Bronchial epithelial cell (primary cell): Measurements from ENCODE around the gene SH3BP2. TPM values are rescaled to one million over a fixed set of nuclear protein-coding genes. Genes with fewer than 3 reads are reported as not detected.

ENCODE experiments used
- DNase-seq: peaks from one replicate; pipeline ENCODE4 v3.0.0-alpha.2; 2010; ENCODE audit warnings: low read depth
- FAIRE-seq: peaks from 2 replicates; lab custom pipeline; 2011; peaks lifted over from hg19 to GRCh38; lab: Jason Lieb, UNC
- H3K27me3 ChIP-seq: 2 replicates; pipeline ENCODE4 v1.5.1; 2011; ENCODE audit warnings: low read length; ENCODE audit not compliant: control insufficient read depth, insufficient read depth
- H3K36me3 ChIP-seq: 2 replicates; pipeline ENCODE4 v1.5.1; 2011; ENCODE audit warnings: low read length; ENCODE audit not compliant: control insufficient read depth, insufficient read depth
- H3K4me3 ChIP-seq: 2 replicates; pipeline ENCODE4 v1.5.1; 2011; ENCODE audit warnings: mild to moderate bottlenecking, low read depth, low read length, control low read depth
- CTCF ChIP-seq: IDR thresholded peaks from 2 replicates; pipeline ENCODE4 v1.5.1; 2011; ENCODE audit warnings: mild to moderate bottlenecking, moderate library complexity, low read length, control low read depth, inconsistent platforms; ENCODE audit not compliant: insufficient read depth, severe bottlenecking
- total RNA-seq: library from RNA; depleted of rRNA; stranded (reverse); fragments of >200 nt; gene quantifications from 2 replicates; pipeline ENCODE4 v1.2.1, GENCODE V29; 2014

SH3BP2 gene
- total RNA-seq, 1 donor from 2014 or later: 31.1 TPM

GRCh38 chr4:2817701-2818350 lies 24.9 kb downstream of the SH3BP2 start:
- DNase-seq: no peak
- Histone ChIP-seq H3K36me3 (peaks cover 27% of the 10 kb centered on the region), H3K4me3 (peak overlapping the region; percentile 38), H3K27me3 (no peaks in the 10 kb centered on the region)
- FAIRE-seq: no peak
- TF ChIP-seq CTCF: no peak

GRCh38 chr4:2818351-2818939 lies 25.6 kb downstream of the SH3BP2 start:
- TF ChIP-seq CTCF: no peak
- FAIRE-seq: no peak
- no peaks in the 10 kb centered on the region for H3K27me3 ChIP-seq
- DNase-seq: no peak
- peaks cover 33% of the 10 kb centered on the region for H3K36me3 ChIP-seq
- peak overlapping the region; percentile 38 for H3K4me3 ChIP-seq

GRCh38 chr4:2819244-2820215 lies 26.6 kb downstream of the SH3BP2 start:
- peaks cover 41% of the 10 kb centered on the region for H3K36me3 ChIP-seq
- no peaks in the 10 kb centered on the region for H3K27me3 ChIP-seq

GRCh38 chr4:2820216-2820982 lies 27.5 kb downstream of the SH3BP2 start:
- no peak for TF ChIP-seq CTCF
- Histone ChIP-seq H3K27me3 (no peaks in the 10 kb centered on the region), H3K36me3 (peaks cover 44% of the 10 kb centered on the region), H3K4me3 (no peak overlapping the region)
- no peak for FAIRE-seq
- no peak for DNase-seq

More at GRCh38 chr4:2819244-2820215, 26.6 kb downstream of the SH3BP2 start:
- no peak for DNase-seq
- H3K4me3 ChIP-seq: no peak overlapping the region
- peak; percentile 13 for FAIRE-seq
- TF ChIP-seq CTCF: no peak

- peaks cover 59% of the 10 kb centered on the region for H3K36me3 ChIP-seq
- H3K4me3 ChIP-seq: no peak overlapping the region
- FAIRE-seq: no peak
- no peak for DNase-seq
- no peak for TF ChIP-seq CTCF
- no peaks in the 10 kb centered on the region for H3K27me3 ChIP-seq
Measured at GRCh38 chr4:2822461-2823300, 29.8 kb downstream of the SH3BP2 start.
